Heart left ventricle (tissue), 16 donors: ENCODE data around the gene CEP290. TPM values are rescaled to one million over a fixed set of nuclear protein-coding genes. Genes with fewer than 3 reads are reported as not detected.

Experiments
- ATAC-seq, 4 donors: fragments of 200-7000 bp; cut with Tn5 transposase; one replicate each; pipeline ENCODE4 v1.9.1; 2020 to 2022; ENCODE audit warnings: moderate library complexity in 4 of 4, mild to moderate bottlenecking in 3 of 4, moderate number of reproducible peaks in 1 of 4
- DNase-seq, 5 donors: peaks; one replicate each; pipeline ENCODE4 v3.0.0-alpha.2; 2020
- H3K27ac ChIP-seq, 12 donors: fragments of 200-600 bp; sonication (generic) in 4 of 12; one replicate each; pipeline versions ENCODE4 v1.5.0 to v1.8.0; 2016 to 2022; ENCODE audit warnings: mild to moderate bottlenecking in 2 of 12
- H3K27me3 ChIP-seq, 9 donors: fragments of 200-600 bp; sonication (generic) in 2 of 9; one replicate each; pipeline versions ENCODE4 v1.5.1 to v1.8.0; 2016 to 2022; ENCODE audit warnings: mild to moderate bottlenecking in 3 of 9
- H3K36me3 ChIP-seq, 9 donors: fragments of 200-600 bp; sonication (generic) in 2 of 9; one replicate each; pipeline versions ENCODE4 v1.5.0 to v1.8.0; 2018 to 2022; ENCODE audit warnings: mild to moderate bottlenecking in 2 of 9
- H3K4me1 ChIP-seq, 12 donors: fragments of 200-600 bp; sonication (generic) in 4 of 12; one replicate each; pipeline versions ENCODE4 v1.5.0 to v1.8.0; 2016 to 2022; ENCODE audit warnings: mild to moderate bottlenecking in 3 of 12
- H3K4me3 ChIP-seq, 12 donors: fragments of 200-600 bp; sonication (generic) in 4 of 12; one replicate each; pipeline versions ENCODE4 v1.5.0 to v1.8.0; 2017 to 2022; ENCODE audit warnings: mild to moderate bottlenecking in 9 of 12, moderate library complexity in 4 of 12
- H3K9me3 ChIP-seq, 12 donors: fragments of 200-600 bp; sonication (generic) in 4 of 12; one replicate each; pipeline versions ENCODE4 v1.5.0 to v1.8.0; 2016 to 2022; ENCODE audit warnings: mild to moderate bottlenecking in 1 of 12
- POLR2A ChIP-seq, 2 donors: fragments of 450-650 bp; IDR thresholded peaks; one replicate each; pipeline ENCODE4 v1.6.1; 2017; ENCODE audit warnings: antibody characterized with exemption in 2 of 2, mild to moderate bottlenecking in 2 of 2, moderate library complexity in 2 of 2
- WGBS, 4 donors: extraction: QIAGEN DNeasy Blood & Tissue Kit in 2 of 4; methylation state at CpG; one replicate each; pipeline versions ENCODE4 v1.1.5 to v1.1.7; 2013 to 2018; 5-methylcytosine and 5-hydroxymethylcytosine counted together
- intact Hi-C, 10 donors: fragments of 100-400 bp; cut with DNase I; formaldehyde crosslinking; loops; one replicate each; pipeline versions ENCODE4 v1.11.1 to v1.14.2; 2022
- polyA plus RNA-seq, 2 donors: library from polyadenylated mRNA; stranded (reverse); fragments of 200-250 nt; gene quantifications; one replicate each; pipeline ENCODE4 v1.2.3, GENCODE V29; 2013
- total RNA-seq, 9 donors: library from RNA; depleted of rRNA in 2 of 9; stranded (reverse); fragments of >200 nt in 2 of 9; fragmentation: NEBNext Ultra II Directional in 3 of 9; extraction: Animal tissue kit (Norgen Biotek cat#: 25700) in 3 of 9; gene quantifications; one replicate each; pipeline versions ENCODE4 v1.1.0 to v1.2.4, GENCODE V29; 2016 to 2023
- TF ChIP-seq, protein P1 (sequence below), 12 donors: fragments of 200-600 bp; sonication (generic) in 4 of 12; IDR thresholded peaks; one replicate each; pipeline versions ENCODE4 v1.5.0 to v1.8.0; 2018 to 2022; ENCODE audit warnings: antibody characterized with exemption in 12 of 12, mild to moderate bottlenecking in 5 of 12
- donor health status: ischemic (EF 13 %, LVEDD 7.1; RV severe dilation, severe dysfunction).
- donor health status: healthy with polysubstance abuse.
- donor health status: DM: no; HTN: yes; CAD: no.
- donor health status: DM: no; HTN: no; CAD: no.
- donor health status: ischemic (EF 25% LVEDD 6.9; RV normal size, moderate dysfunction).
- donor health status: ischemic (EF 25% LVEDD 5.7; RV mildly dilated, moderate dysfunction).
- donor health status: healthy.
- donor health status: DM: yes; HTN: yes; CAD: no.
- donor health status: ischemic (EF 35%, LVEDD 5.7; RV mildly dilated, moderate dysfunction).
- donor health status: nonischemic (EF 11% LVEDD 7.7; RV severe dilation, severe dysfunction).
- donor health status: DM: yes; HTN: yes; CAD: no.
- donor health status: PGD.
- donor health status: ischemic (EF 29% LVEDD 5.4; RV normal size, mild dysfunction).
- donor health status: nonischemic (EF 23%, LVEDD 6.1; RV moderate dilation, normal function).

CEP290 gene
- total and polyA plus RNA-seq, 11 donors, result 3.0 to 11.1 (median 7.4) TPM

DNA sequence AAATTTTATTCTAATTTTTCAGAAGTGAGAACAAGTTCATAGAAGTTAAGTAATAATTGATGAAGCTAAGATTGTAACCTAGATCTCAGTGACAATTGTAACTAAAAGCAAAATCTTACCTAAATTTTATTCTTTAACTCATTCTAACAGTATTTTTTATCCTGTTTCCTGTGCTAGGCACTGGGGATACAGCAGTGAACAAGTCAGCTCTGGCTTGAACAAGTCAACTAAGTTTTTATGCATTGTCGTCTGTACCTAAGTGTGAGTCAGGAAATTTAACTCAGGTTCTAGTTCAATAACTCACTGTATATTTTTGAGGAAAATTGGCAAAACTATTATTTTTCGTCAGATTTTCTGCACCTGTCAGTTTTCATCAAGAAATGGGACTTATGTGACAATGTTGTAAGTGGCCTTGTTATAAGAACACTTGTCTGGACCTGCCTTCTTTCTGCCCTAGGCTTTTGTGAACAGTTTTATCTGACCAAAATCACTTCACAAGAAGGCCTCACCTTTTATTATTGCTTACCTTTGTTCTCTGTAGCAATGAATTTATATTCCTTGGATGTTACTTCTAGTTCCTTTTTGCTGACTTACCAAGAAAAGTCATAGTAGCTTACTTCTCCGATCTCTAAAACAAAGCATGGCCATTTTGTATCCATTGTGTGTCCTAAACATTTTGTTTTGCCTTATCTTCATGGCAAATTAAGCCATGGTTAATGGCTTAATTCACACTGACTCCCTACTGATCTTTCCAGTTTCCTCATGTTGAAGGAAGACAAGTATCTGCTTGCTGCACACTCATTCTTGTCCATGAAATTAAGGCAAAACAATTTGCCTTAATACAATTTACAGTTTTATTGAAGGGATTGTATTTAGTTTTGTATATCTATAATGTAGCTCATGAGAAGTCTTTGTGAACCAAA is 2.9 kb upstream of the CEP290 start:
- intact Hi-C loops, result loop anchor here in 3 of 10 donors (10.0 kb wide), 2 partner anchors 430 to 850 kb away; no protein-coding TSS in a partner anchor
- Histone ChIP-seq H3K36me3 (peaks cover 0 to 20% (median 0%) of the 10 kb centered on the region in 9 donors), H3K4me1 (peaks cover 0 to 34% (median 13%) of the 10 kb centered on the region in 12 donors), H3K9me3 (no peaks in the 10 kb centered on the region), H3K27me3 (no peaks in the 10 kb centered on the region), H3K27ac (no peak overlapping the region), H3K4me3 (no peak overlapping the region)
- no peak for DNase-seq
- 91 to 96% (median 93%) methylated on average over 3 of the region's 3 CpGs for WGBS, 4 donors
- no peak for ATAC-seq
- no peak for TF ChIP-seq POLR2A (IDR thresholded peaks at IDR 0.05)
- TF ChIP-seq, protein P1, sequence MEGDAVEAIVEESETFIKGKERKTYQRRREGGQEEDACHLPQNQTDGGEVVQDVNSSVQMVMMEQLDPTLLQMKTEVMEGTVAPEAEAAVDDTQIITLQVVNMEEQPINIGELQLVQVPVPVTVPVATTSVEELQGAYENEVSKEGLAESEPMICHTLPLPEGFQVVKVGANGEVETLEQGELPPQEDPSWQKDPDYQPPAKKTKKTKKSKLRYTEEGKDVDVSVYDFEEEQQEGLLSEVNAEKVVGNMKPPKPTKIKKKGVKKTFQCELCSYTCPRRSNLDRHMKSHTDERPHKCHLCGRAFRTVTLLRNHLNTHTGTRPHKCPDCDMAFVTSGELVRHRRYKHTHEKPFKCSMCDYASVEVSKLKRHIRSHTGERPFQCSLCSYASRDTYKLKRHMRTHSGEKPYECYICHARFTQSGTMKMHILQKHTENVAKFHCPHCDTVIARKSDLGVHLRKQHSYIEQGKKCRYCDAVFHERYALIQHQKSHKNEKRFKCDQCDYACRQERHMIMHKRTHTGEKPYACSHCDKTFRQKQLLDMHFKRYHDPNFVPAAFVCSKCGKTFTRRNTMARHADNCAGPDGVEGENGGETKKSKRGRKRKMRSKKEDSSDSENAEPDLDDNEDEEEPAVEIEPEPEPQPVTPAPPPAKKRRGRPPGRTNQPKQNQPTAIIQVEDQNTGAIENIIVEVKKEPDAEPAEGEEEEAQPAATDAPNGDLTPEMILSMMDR (IDR thresholded peaks at IDR 0.05), result no peak

DNA sequence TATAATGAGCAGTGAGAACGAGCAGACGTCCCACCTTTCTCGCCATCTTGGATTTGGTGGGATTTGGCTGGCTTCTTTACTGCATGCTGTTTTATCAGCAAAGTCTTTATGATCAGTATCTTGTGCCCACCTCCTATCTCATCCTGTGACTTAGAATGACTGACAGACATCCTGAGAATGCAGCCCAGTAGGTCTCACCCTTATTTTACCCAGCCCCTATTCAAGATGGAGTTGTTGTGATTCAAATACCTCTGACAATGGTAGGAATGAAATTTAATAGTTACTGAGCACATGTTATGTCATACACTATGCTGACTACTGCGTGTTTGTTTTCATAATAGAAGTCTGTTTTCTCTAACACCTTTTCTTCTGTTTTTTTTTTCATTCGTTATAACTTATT is 2.1 kb upstream of the CEP290 start:
- Histone ChIP-seq H3K27ac (no peak overlapping the region), H3K36me3 (peaks cover 0 to 17% (median 0%) of the 10 kb centered on the region in 9 donors), H3K27me3 (no peaks in the 10 kb centered on the region), H3K4me1 (peaks cover 0 to 34% (median 13%) of the 10 kb centered on the region in 12 donors), H3K4me3 (no peak overlapping the region), H3K9me3 (no peaks in the 10 kb centered on the region)
- TF ChIP-seq POLR2A (IDR thresholded peaks at IDR 0.05), result no peak
- TF ChIP-seq, protein P1 (IDR thresholded peaks at IDR 0.05), result no peak
- ATAC-seq, result no peak
- 92 to 98% (median 95%) methylated on average over 5 of the region's 5 CpGs for WGBS, 4 donors
- DNase-seq, result no peak
- intact Hi-C loops, result loop anchor here in 3 of 10 donors (10.0 kb wide), 2 partner anchors 431 to 851 kb away; no protein-coding TSS in a partner anchor

DNA sequence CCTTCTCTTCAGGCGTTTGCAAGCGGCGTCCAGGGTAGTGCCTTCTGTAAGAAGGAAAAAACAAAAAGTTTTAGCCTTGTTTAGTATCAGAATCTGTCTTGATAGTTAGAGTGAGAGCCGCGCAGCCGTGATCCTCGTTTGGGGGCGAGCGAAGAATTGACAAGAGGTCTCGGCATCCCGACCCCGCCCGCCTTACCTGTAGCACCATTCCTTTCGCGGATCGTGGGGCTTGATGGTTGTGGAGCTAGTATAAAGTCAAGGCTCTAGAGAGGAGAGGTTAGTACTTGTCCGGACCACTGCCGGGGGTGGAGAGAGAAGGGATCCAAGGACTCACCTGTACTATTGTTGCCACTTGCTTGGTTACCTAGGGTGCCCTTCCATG is 713 bp upstream of the CEP290 start:
- 0 to 1% (median 0%) methylated on average over 18 of the region's 18 CpGs for WGBS, 4 donors

More for the DNA sequence above, 713 bp upstream of the CEP290 start:
- ATAC-seq (no peak), DNase-seq (peak; percentile 15 to 47 (median 31))
- Histone ChIP-seq H3K36me3 (peaks cover 0 to 26% (median 2%) of the 10 kb centered on the region in 9 donors), H3K27me3 (no peaks in the 10 kb centered on the region), H3K27ac (peak overlapping the region in 11 of 12 donors; percentile 32 to 86 (median 75)), H3K4me3 (peak overlapping the region; percentile 67 to 92 (median 76)), H3K9me3 (no peaks in the 10 kb centered on the region), H3K4me1 (peaks cover 0 to 34% (median 13%) of the 10 kb centered on the region in 12 donors)
- intact Hi-C loops, result loop anchor here in 3 of 10 donors (10.0 kb wide), 2 partner anchors 432 to 852 kb away; no protein-coding TSS in a partner anchor
- no peak for TF ChIP-seq POLR2A (IDR thresholded peaks at IDR 0.05)
- TF ChIP-seq, protein P1 (IDR thresholded peaks at IDR 0.05), result no peak
